MM.1S (cell line): ENCODE measurements around the gene NSMF.

Experiments used
- CTCF ChIP-seq: fragments of 300-600 bp; sonication (generic); IDR thresholded peaks from 2 replicates; pipeline ENCODE4 v1.5.1; 2016; ENCODE audit warnings: antibody characterized with exemption, low read length, mixed read lengths
- EZH2 ChIP-seq: fragments of 300-600 bp; sonication (generic); optimal IDR thresholded peaks from 2 replicates; pipeline ENCODE3; 2017; ENCODE audit warnings: low read depth, mild to moderate bottlenecking, antibody characterized with exemption, low read length, mixed read lengths

GRCh38 chr9:137416006-137416562 lies 43.0 kb downstream of the NSMF start:
- TF ChIP-seq CTCF (no peak), EZH2 (no peak)
